PC-3 (cell line): Measurements from ENCODE around the gene MAST4. TPM values are rescaled to one million over a fixed set of nuclear protein-coding genes. Genes with fewer than 3 reads are reported as not detected.

Experiments used
- ATAC-seq: fragments of 200-7000 bp; cut with Tn5 transposase; 2 replicates; pipeline ENCODE4 v1.9.1; 2020; ENCODE audit warnings: mild to moderate bottlenecking, moderate library complexity
- BruUV-seq: library from RNA; stranded (reverse); fragments of 400-500 nt; replicated peaks from 2 replicates; lab custom pipeline; 2021; lab: Mats Ljungman, UMichigan
- CTCF ChIA-PET: fragments of 300-600 bp; sonication (Branson Sonifier 250); formaldehyde crosslinking; loops from one replicate; lab custom pipeline; 2022; ENCODE audit warnings: antibody characterized with exemption; lab: Charles Lee
- POLR2A ChIA-PET: fragments of 300-600 bp; sonication (Branson Sonifier 250); formaldehyde crosslinking; loops from one replicate; lab custom pipeline; 2022; ENCODE audit warnings: antibody characterized with exemption; ENCODE audit not compliant: unreplicated experiment; lab: Charles Lee
- DNase-seq: peaks from one replicate; pipeline ENCODE4 v3.0.0-alpha.2; 2015
- H2AFZ ChIP-seq: fragments of 300-600 bp; sonication (generic); 2 replicates; pipeline ENCODE4 v1.6.0; 2016; ENCODE audit warnings: antibody characterized with exemption, low read length
- H3F3A ChIP-seq: fragments of 300-600 bp; sonication (generic); one replicate; pipeline ENCODE4 v1.6.0; 2017; ENCODE audit warnings: antibody characterized with exemption, low read length, control low read depth, mild to moderate bottlenecking; ENCODE audit not compliant: unreplicated experiment
- H3K27ac ChIP-seq: fragments of 300-600 bp; sonication (generic); 2 replicates; pipeline ENCODE4 v1.5.1; 2016; ENCODE audit warnings: mild to moderate bottlenecking, low read length
- H3K27me3 ChIP-seq: fragments of 300-600 bp; sonication (generic); 2 replicates; pipeline ENCODE4 v1.6.1; 2016; ENCODE audit warnings: low read length, mixed read lengths
- H3K36me3 ChIP-seq: fragments of 300-600 bp; sonication (generic); 2 replicates; pipeline ENCODE4 v1.6.1; 2016; ENCODE audit warnings: low read depth, mixed run types, low read length, mixed read lengths
- H3K4me1 ChIP-seq: fragments of 300-600 bp; sonication (generic); 2 replicates; pipeline ENCODE4 v1.5.1; 2016; ENCODE audit warnings: low read length; ENCODE audit not compliant: insufficient read depth
- H3K4me2 ChIP-seq: fragments of 300-600 bp; sonication (generic); 2 replicates; pipeline ENCODE4 v1.6.0; 2016; ENCODE audit warnings: low read length
- H3K4me3 ChIP-seq: fragments of 300-600 bp; sonication (generic); 2 replicates; pipeline ENCODE4 v1.5.1; 2016; ENCODE audit warnings: mild to moderate bottlenecking, low read length, mixed read lengths
- H3K79me2 ChIP-seq: fragments of 300-600 bp; sonication (generic); 2 replicates; pipeline ENCODE4 v1.6.1; 2017; ENCODE audit warnings: low read length, mixed read lengths
- H3K9ac ChIP-seq: fragments of 300-600 bp; sonication (generic); 2 replicates; pipeline ENCODE4 v1.6.0; 2016; ENCODE audit warnings: mild to moderate bottlenecking, low read length
- H3K9me2 ChIP-seq: fragments of 300-600 bp; sonication (generic); replicated peaks from 2 replicates; pipeline ENCODE4 v1.6.1; 2016; ENCODE audit warnings: mixed run types, low read length, mixed read lengths
- H3K9me3 ChIP-seq: fragments of 300-600 bp; sonication (generic); 2 replicates; pipeline ENCODE4 v1.6.1; 2016; ENCODE audit warnings: low read length, mixed read lengths
- H4K20me1 ChIP-seq: fragments of 300-600 bp; sonication (generic); 2 replicates; pipeline ENCODE4 v1.6.1; 2016; ENCODE audit warnings: low read length, mixed read lengths
- EZH2 ChIP-seq: fragments of 300-600 bp; sonication (generic); IDR thresholded peaks from one replicate; pipeline ENCODE4 v1.6.1; 2017; ENCODE audit warnings: antibody characterized with exemption, mild to moderate bottlenecking, low read length; ENCODE audit not compliant: unreplicated experiment
- EZH2phosphoT487 ChIP-seq: fragments of 300-600 bp; sonication (generic); IDR thresholded peaks from 2 replicates; pipeline ENCODE4 v1.6.1; 2018; ENCODE audit warnings: mild to moderate bottlenecking, antibody characterized with exemption, low read length, borderline replicate concordance
- intact Hi-C: fragments of 100-400 bp; cut with micrococcal nuclease; formaldehyde crosslinking; loops from 2 replicates; pipeline ENCODE4 v1.9.0; 2023
- total RNA-seq: library from RNA; depleted of rRNA; stranded (reverse); fragments of >200 nt; gene quantifications from 2 replicates; pipeline ENCODE4 v1.2.3, GENCODE V29; 2014
- TF ChIP-seq, protein P1 (sequence below): fragments of 300-600 bp; sonication (generic); conservative IDR thresholded peaks from 2 replicates; pipeline ENCODE4 v1.5.1; 2017; ENCODE audit warnings: antibody characterized with exemption, low read depth, mild to moderate bottlenecking, low read length

The MAST4 gene
- total RNA-seq, 1 experiment from 2014 or later = 7.9 TPM

DNA sequence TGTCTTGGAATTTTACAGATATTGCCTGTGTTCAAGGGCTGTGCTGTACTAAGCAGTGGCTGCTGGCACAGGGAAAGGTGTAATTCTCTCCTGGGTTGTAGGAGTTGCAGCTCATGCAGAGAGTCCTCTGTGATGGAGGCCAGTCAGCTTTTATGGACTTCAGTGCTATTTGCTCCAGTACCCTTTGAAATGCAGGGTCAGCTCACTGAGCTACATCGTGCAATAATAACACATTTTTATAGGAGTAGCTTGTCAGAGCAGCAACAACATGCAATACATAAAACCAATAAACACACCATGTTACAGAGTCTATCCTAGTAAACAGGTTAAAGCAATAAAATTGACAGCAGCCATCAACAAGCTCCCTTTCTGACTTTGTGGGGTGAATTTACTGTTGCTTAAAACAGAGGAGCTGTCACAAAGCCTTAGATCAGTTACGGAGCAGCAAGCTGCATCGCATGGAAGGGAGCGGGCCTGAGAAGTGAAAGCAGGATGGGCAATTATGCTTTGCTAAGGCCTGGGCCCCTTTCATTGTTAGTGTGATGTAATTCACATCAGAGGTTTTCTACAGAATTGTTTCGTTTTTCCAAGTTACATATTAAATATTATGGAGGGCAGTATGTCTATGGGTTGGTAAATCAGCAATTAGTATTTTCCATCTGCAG is 583.6 kb downstream of the MAST4 start:
- Histone ChIP-seq H2AFZ (no peak overlapping the region), H3K79me2 (no peaks in the 10 kb centered on the region), H3K9ac (no peak overlapping the region), H3K9me3 (peaks cover 3% of the 10 kb centered on the region; the same call in 1 of the 2 replicates), H4K20me1 (no peaks in the 10 kb centered on the region), H3K27me3 (no peaks in the 10 kb centered on the region), H3K9me2 (no peaks in the 10 kb centered on the region), H3K4me1 (0 out of 2 replicates have a peak, but pooled peaks cover 4% of the 10 kb centered on the region), H3K36me3 (no peaks in the 10 kb centered on the region), H3K4me2 (no peak overlapping the region), H3K4me3 (no peak overlapping the region), H3K27ac (no peak overlapping the region), H3F3A (no peaks in the 10 kb centered on the region)
- ATAC-seq = no peak
- no peak for TF ChIP-seq EZH2
- TF ChIP-seq, protein P1, sequence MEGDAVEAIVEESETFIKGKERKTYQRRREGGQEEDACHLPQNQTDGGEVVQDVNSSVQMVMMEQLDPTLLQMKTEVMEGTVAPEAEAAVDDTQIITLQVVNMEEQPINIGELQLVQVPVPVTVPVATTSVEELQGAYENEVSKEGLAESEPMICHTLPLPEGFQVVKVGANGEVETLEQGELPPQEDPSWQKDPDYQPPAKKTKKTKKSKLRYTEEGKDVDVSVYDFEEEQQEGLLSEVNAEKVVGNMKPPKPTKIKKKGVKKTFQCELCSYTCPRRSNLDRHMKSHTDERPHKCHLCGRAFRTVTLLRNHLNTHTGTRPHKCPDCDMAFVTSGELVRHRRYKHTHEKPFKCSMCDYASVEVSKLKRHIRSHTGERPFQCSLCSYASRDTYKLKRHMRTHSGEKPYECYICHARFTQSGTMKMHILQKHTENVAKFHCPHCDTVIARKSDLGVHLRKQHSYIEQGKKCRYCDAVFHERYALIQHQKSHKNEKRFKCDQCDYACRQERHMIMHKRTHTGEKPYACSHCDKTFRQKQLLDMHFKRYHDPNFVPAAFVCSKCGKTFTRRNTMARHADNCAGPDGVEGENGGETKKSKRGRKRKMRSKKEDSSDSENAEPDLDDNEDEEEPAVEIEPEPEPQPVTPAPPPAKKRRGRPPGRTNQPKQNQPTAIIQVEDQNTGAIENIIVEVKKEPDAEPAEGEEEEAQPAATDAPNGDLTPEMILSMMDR = no peak
- no peak for TF ChIP-seq EZH2phosphoT487
- intact Hi-C loops = no loop called here
- no TSS peak for BruUV-seq
- ChIA-PET CTCF (no interaction called here), POLR2A (no interaction called here)
- DNase-seq = no peak

DNA sequence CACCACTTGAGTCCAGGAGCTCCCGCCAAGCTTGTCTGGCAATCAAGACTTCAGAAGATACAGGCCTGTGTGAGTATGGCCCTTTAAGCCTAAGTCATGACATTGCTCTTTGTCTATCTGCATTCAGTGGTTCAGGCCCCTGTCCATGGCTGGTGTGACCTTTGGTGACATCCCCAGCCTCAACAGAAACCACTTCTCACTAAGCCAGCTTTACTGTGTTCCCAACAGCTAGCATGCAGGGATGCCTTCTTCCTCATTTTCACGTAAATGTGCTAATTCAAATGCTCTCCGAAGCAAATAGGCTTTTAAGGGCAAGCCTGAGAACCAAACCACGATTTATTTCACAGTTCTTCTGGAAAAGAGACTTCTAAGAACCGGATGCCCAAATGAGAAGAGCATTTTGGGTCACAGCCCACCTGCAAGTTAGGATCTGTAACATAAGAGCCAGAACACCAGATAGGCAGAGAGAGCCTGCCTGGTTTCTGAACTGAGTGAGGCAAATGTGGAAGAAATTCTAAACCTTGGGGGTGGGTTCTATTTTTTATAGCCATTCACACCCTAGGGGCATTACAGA is 585.5 kb downstream of the MAST4 start:
- DNase-seq (no peak), ATAC-seq (no peak)
- ChIA-PET CTCF (no interaction called here), POLR2A (no interaction called here)
- Histone ChIP-seq H3F3A (no peaks in the 10 kb centered on the region), H3K4me3 (no peak overlapping the region), H3K79me2 (no peaks in the 10 kb centered on the region), H3K9me2 (no peaks in the 10 kb centered on the region), H4K20me1 (no peaks in the 10 kb centered on the region), H3K9me3 (peaks cover 3% of the 10 kb centered on the region; the same call in 1 of the 2 replicates), H3K4me1 (0 out of 2 replicates have a peak, but pooled peaks cover 4% of the 10 kb centered on the region), H3K27me3 (no peaks in the 10 kb centered on the region), H3K27ac (no peak overlapping the region), H3K36me3 (no peaks in the 10 kb centered on the region), H3K4me2 (no peak overlapping the region), H2AFZ (no peak overlapping the region), H3K9ac (no peak overlapping the region)
- no TSS peak for BruUV-seq
- no peak for TF ChIP-seq EZH2phosphoT487
- TF ChIP-seq, protein P1 = no peak
- no peak for TF ChIP-seq EZH2
- intact Hi-C loops = no loop called here

DNA sequence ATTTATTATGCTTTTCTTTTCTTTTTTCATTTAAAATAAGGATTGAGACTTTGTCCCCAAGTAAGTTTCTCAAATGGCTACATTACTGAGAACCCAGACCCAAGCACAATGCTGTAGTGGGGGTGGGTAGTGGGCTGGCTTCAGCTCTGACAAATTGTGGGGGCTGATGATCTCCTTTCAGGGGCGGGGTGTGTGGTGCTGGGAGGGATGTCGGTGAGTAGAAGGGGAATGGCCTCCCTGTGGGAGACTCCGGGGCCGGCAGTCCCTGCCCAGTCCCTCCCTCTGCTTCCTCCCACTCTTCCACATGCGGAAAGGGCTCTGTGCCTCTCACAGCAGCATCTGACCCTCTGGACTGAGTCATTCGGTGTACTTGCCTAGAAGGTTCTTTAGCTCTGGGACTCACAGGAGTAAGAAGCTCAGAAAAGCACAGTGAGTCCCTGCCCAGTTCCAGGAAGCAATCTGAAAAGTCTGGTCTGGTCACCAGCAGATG is 586.2 kb downstream of the MAST4 start:
- Histone ChIP-seq H2AFZ (no peak overlapping the region), H3K4me2 (no peak overlapping the region)
- no peak for ATAC-seq

More for the DNA sequence above, 586.2 kb downstream of the MAST4 start:
- no peak for DNase-seq
- Histone ChIP-seq H3K9me3 (peaks cover under 1% of the 10 kb centered on the region; the same call in 1 of the 2 replicates), H3F3A (no peaks in the 10 kb centered on the region), H3K36me3 (no peaks in the 10 kb centered on the region), H3K4me1 (0 out of 2 replicates have a peak, but pooled peaks cover 4% of the 10 kb centered on the region), H3K27ac (no peak overlapping the region), H4K20me1 (no peaks in the 10 kb centered on the region), H3K79me2 (no peaks in the 10 kb centered on the region), H3K27me3 (no peaks in the 10 kb centered on the region), H3K4me3 (no peak overlapping the region), H3K9ac (no peak overlapping the region), H3K9me2 (no peaks in the 10 kb centered on the region)
- intact Hi-C loops = no loop called here
- no TSS peak for BruUV-seq
- TF ChIP-seq EZH2 (no peak), EZH2phosphoT487 (no peak)
- TF ChIP-seq, protein P1 = no peak
- CTCF ChIA-PET = no interaction called here
- POLR2A ChIA-PET = interaction anchor here (0.6 kb wide), 1 partner anchor 303 kb away, joined by 7 read pairs; no protein-coding TSS in a partner anchor
